Mesothelial cell of epicardium (in vitro differentiated cells): Measurements from ENCODE around the gene SAMSN1. TPM values are rescaled to one million over a fixed set of nuclear protein-coding genes. Genes with fewer than 3 reads are reported as not detected.

Experiments used
- DNase-seq, 2 experiments: peaks; one replicate each; pipeline ENCODE4 v3.0.0; 2021; ENCODE audit warnings: low spot score in 2 of 2; ENCODE audit not compliant: unreplicated experiment in 2 of 2
- H3K27ac Mint-ChIP-seq: 2 replicates; pipeline ENCODE4 v1.8.0; 2021; ENCODE audit warnings: mixed read lengths
- H3K27me3 Mint-ChIP-seq: 2 replicates; pipeline ENCODE4 v1.8.0; 2021; ENCODE audit warnings: low read depth, mixed read lengths
- H3K36me3 Mint-ChIP-seq: 2 replicates; pipeline ENCODE4 v1.8.0; 2021; ENCODE audit warnings: mixed read lengths
- H3K4me1 Mint-ChIP-seq: 2 replicates; pipeline ENCODE4 v1.8.0; 2021; ENCODE audit warnings: mixed read lengths
- H3K4me3 Mint-ChIP-seq: 2 replicates; pipeline ENCODE4 v1.8.0; 2021; ENCODE audit warnings: mild to moderate bottlenecking, moderate library complexity, mixed read lengths
- H3K9me3 Mint-ChIP-seq: 2 replicates; pipeline ENCODE4 v1.8.0; 2021; ENCODE audit warnings: mixed read lengths
- CTCF ChIP-seq: fragments of 200-600 bp; sonication (generic); IDR thresholded peaks from one replicate; pipeline ENCODE4 v1.5.0; 2021; ENCODE audit warnings: antibody characterized with exemption; ENCODE audit not compliant: unreplicated experiment
- total RNA-seq: library from RNA; stranded (reverse); gene quantifications from 3 replicates; pipeline ENCODE4 v1.2.1, GENCODE V29; 2021

The SAMSN1 gene
- total RNA-seq, 1 donor from 2014 or later, result 0.36 TPM

GRCh38 chr21:14591882-14592281 lies 45.8 kb upstream of the SAMSN1 start:
- Mint-ChIP-seq H3K9me3 (peaks cover 19% of the 10 kb centered on the region), H3K36me3 (no peaks in the 10 kb centered on the region), H3K27ac (no peak overlapping the region), H3K27me3 (no peaks in the 10 kb centered on the region), H3K4me3 (no peak overlapping the region), H3K4me1 (peaks cover 6% of the 10 kb centered on the region)
- no peak for DNase-seq
- no peak for TF ChIP-seq CTCF

- Mint-ChIP-seq H3K27ac (no peak overlapping the region), H3K9me3 (peaks cover 16% of the 10 kb centered on the region), H3K4me3 (no peak overlapping the region), H3K4me1 (peaks cover 6% of the 10 kb centered on the region), H3K36me3 (no peaks in the 10 kb centered on the region), H3K27me3 (no peaks in the 10 kb centered on the region)
- TF ChIP-seq CTCF, result no peak
- no peak for DNase-seq
Measured at GRCh38 chr21:14591377-14591776, 45.3 kb upstream of the SAMSN1 start.

- Mint-ChIP-seq H3K27me3 (no peaks in the 10 kb centered on the region), H3K36me3 (no peaks in the 10 kb centered on the region), H3K9me3 (peaks cover 11% of the 10 kb centered on the region), H3K27ac (no peak overlapping the region), H3K4me3 (no peak overlapping the region), H3K4me1 (peaks cover 8% of the 10 kb centered on the region)
- DNase-seq, result no peak
- no peak for TF ChIP-seq CTCF
Measured at GRCh38 chr21:14589855-14590563, 43.9 kb upstream of the SAMSN1 start.

GRCh38 chr21:14587266-14587665 lies 41.2 kb upstream of the SAMSN1 start:
- H3K27me3 Mint-ChIP-seq, result no peaks in the 10 kb centered on the region
- H3K36me3 Mint-ChIP-seq, result no peaks in the 10 kb centered on the region
- peaks cover 7% of the 10 kb centered on the region for H3K4me1 Mint-ChIP-seq
- peaks cover 8% of the 10 kb centered on the region for H3K9me3 Mint-ChIP-seq
- no peak for TF ChIP-seq CTCF
- no peak overlapping the region for H3K27ac Mint-ChIP-seq
- H3K4me3 Mint-ChIP-seq, result no peak overlapping the region
- DNase-seq, result no peak

- Mint-ChIP-seq H3K4me3 (no peak overlapping the region), H3K27ac (no peak overlapping the region), H3K4me1 (peaks cover 4% of the 10 kb centered on the region), H3K9me3 (peaks cover 8% of the 10 kb centered on the region), H3K27me3 (no peaks in the 10 kb centered on the region), H3K36me3 (no peaks in the 10 kb centered on the region)
- DNase-seq, result no peak
- no peak for TF ChIP-seq CTCF
Measured at GRCh38 chr21:14585122-14585521, 39.0 kb upstream of the SAMSN1 start.
